ENCODE measurements around the gene TUBB4B.
A peak's percentile ranks its signal among the peaks of the same experiment; 100 is the strongest.
"Not testable (repeated sequence)": the region's sequence is repeated elsewhere in the genome, so short reads cannot be mapped to it uniquely, and the experiment has no call there.

The TUBB4B gene

GRCh38 chr9:137252555-137253506 is 11.7 kb downstream of the TUBB4B start:
- peaks cover 32% of the 10 kb centered on the region for H3K4me1 Mint-ChIP-seq (ENCODE audit: low read depth)
- H3K9me3 Mint-ChIP-seq, result no peaks in the 10 kb centered on the region
- peaks cover 21% of the 10 kb centered on the region for H3K36me3 Mint-ChIP-seq (ENCODE audit: low read depth)
- peaks cover 6% of the 10 kb centered on the region for H3K27me3 Mint-ChIP-seq
- H3K4me3 Mint-ChIP-seq, result no peak overlapping the region
- no peak overlapping the region for H3K27ac Mint-ChIP-seq
- intact Hi-C loops (cut with micrococcal nuclease), result no loop called here

GRCh38 chr9:137253717-137254623 is 12.9 kb downstream of the TUBB4B start:
- intact Hi-C loops (cut with micrococcal nuclease), result no loop called here
- H3K4me1 Mint-ChIP-seq (ENCODE audit: low read depth), result peaks cover 36% of the 10 kb centered on the region
- H3K9me3 Mint-ChIP-seq, result no peaks in the 10 kb centered on the region
- peak overlapping the region; percentile 78 for H3K4me3 Mint-ChIP-seq
- peaks cover 32% of the 10 kb centered on the region for H3K36me3 Mint-ChIP-seq (ENCODE audit: low read depth)
- H3K27me3 Mint-ChIP-seq, result peaks cover 6% of the 10 kb centered on the region
- peak overlapping the region; percentile 78 for H3K27ac Mint-ChIP-seq

- H3K4me1 Mint-ChIP-seq (ENCODE audit: low read depth), result peaks cover 40% of the 10 kb centered on the region
- H3K4me3 Mint-ChIP-seq, result peak within 1 kb of the TSS; percentile 78
- peak within 1 kb of the TSS; percentile 78 for H3K27ac Mint-ChIP-seq
- no peaks in the 10 kb centered on the region for H3K9me3 Mint-ChIP-seq
- H3K27me3 Mint-ChIP-seq, result peaks cover 6% of the 10 kb centered on the region
- intact Hi-C loops (cut with micrococcal nuclease), result loop anchor here (1.0 kb wide), 1 partner anchor 14 kb away; the partner anchor contains the start of gene TUBB4B
- peaks cover 41% of the 10 kb centered on the region for H3K36me3 Mint-ChIP-seq (ENCODE audit: low read depth)
Observed at GRCh38 chr9:137254624-137255447, 13.7 kb downstream of the TUBB4B start, which contains the start of gene NELFB. TSS of gene NELFB (plus strand) at chr9:137255327.

- Mint-ChIP-seq H3K4me3 (peak overlapping the region; percentile 78), H3K27ac (peak overlapping the region; percentile 78), H3K4me1 (ENCODE audit: low read depth) (peaks cover 40% of the 10 kb centered on the region), H3K27me3 (peaks cover 6% of the 10 kb centered on the region), H3K36me3 (ENCODE audit: low read depth) (peaks cover 44% of the 10 kb centered on the region), H3K9me3 (no peaks in the 10 kb centered on the region)
- intact Hi-C loops (cut with micrococcal nuclease), result loop anchor here (1.0 kb wide), 1 partner anchor 14 kb away; the partner anchor contains the start of gene TUBB4B
Observed at GRCh38 chr9:137255448-137256114, 14.5 kb downstream of the TUBB4B start.

- H3K4me1 Mint-ChIP-seq (ENCODE audit: low read depth), result peaks cover 40% of the 10 kb centered on the region
- peak overlapping the region; percentile 78 for H3K4me3 Mint-ChIP-seq
- peaks cover 6% of the 10 kb centered on the region for H3K27me3 Mint-ChIP-seq
- no peak overlapping the region for H3K27ac Mint-ChIP-seq
- no peaks in the 10 kb centered on the region for H3K9me3 Mint-ChIP-seq
- peaks cover 50% of the 10 kb centered on the region for H3K36me3 Mint-ChIP-seq (ENCODE audit: low read depth)
- intact Hi-C loops (cut with micrococcal nuclease), result no loop called here
Observed at GRCh38 chr9:137256362-137256761, 15.3 kb downstream of the TUBB4B start.

- Mint-ChIP-seq H3K27me3 (peaks cover 6% of the 10 kb centered on the region), H3K9me3 (no peaks in the 10 kb centered on the region), H3K4me1 (ENCODE audit: low read depth) (peaks cover 45% of the 10 kb centered on the region), H3K4me3 (no peak overlapping the region), H3K27ac (no peak overlapping the region), H3K36me3 (ENCODE audit: low read depth) (peaks cover 55% of the 10 kb centered on the region)
- intact Hi-C loops (cut with micrococcal nuclease), result no loop called here
Observed at GRCh38 chr9:137256856-137257255, 15.8 kb downstream of the TUBB4B start.

- H3K9me3 Mint-ChIP-seq; H3K4me3 Mint-ChIP-seq; H3K27me3 Mint-ChIP-seq; intact Hi-C loops (cut with micrococcal nuclease): not testable (repeated sequence)
- peaks cover 27% of the 10 kb centered on the region for H3K4me1 Mint-ChIP-seq (ENCODE audit: low read depth)
- H3K36me3 Mint-ChIP-seq (ENCODE audit: low read depth), result peaks cover 91% of the 10 kb centered on the region
- peak overlapping the region; percentile 3 for H3K27ac Mint-ChIP-seq
Observed at GRCh38 chr9:137262173-137262908, 21.3 kb downstream of the TUBB4B start.

- Mint-ChIP-seq H3K36me3 (ENCODE audit: low read depth) (peaks cover 91% of the 10 kb centered on the region), H3K27ac (no peak overlapping the region), H3K4me1 (ENCODE audit: low read depth) (peaks cover 30% of the 10 kb centered on the region), H3K9me3 (no peaks in the 10 kb centered on the region), H3K4me3 (no peak overlapping the region), H3K27me3 (no peaks in the 10 kb centered on the region)
- intact Hi-C loops (cut with micrococcal nuclease), result no loop called here
Observed at GRCh38 chr9:137262909-137263285, 21.8 kb downstream of the TUBB4B start.

GRCh38 chr9:137263506-137263905 is 22.4 kb downstream of the TUBB4B start:
- H3K4me3 Mint-ChIP-seq, result no peak overlapping the region
- H3K9me3 Mint-ChIP-seq, result no peaks in the 10 kb centered on the region

GRCh38 chr9:137264067-137264466 is 23.0 kb downstream of the TUBB4B start:
- H3K4me3 Mint-ChIP-seq, result no peak overlapping the region
- intact Hi-C loops (cut with micrococcal nuclease), result no loop called here
- no peaks in the 10 kb centered on the region for H3K27me3 Mint-ChIP-seq
- H3K27ac Mint-ChIP-seq, result no peak overlapping the region
- no peaks in the 10 kb centered on the region for H3K9me3 Mint-ChIP-seq
- peaks cover 35% of the 10 kb centered on the region for H3K4me1 Mint-ChIP-seq (ENCODE audit: low read depth)
- H3K36me3 Mint-ChIP-seq (ENCODE audit: low read depth), result peaks cover 89% of the 10 kb centered on the region

More at GRCh38 chr9:137263506-137263905, 22.4 kb downstream of the TUBB4B start:
- peaks cover 89% of the 10 kb centered on the region for H3K36me3 Mint-ChIP-seq (ENCODE audit: low read depth)
- H3K4me1 Mint-ChIP-seq (ENCODE audit: low read depth), result peaks cover 35% of the 10 kb centered on the region
- no peak overlapping the region for H3K27ac Mint-ChIP-seq
- H3K27me3 Mint-ChIP-seq, result no peaks in the 10 kb centered on the region
- intact Hi-C loops (cut with micrococcal nuclease), result no loop called here

- no peak overlapping the region for H3K27ac Mint-ChIP-seq
- no peaks in the 10 kb centered on the region for H3K9me3 Mint-ChIP-seq
- peaks cover 32% of the 10 kb centered on the region for H3K4me1 Mint-ChIP-seq (ENCODE audit: low read depth)
- no peak overlapping the region for H3K4me3 Mint-ChIP-seq
- intact Hi-C loops (cut with micrococcal nuclease), result no loop called here
- no peaks in the 10 kb centered on the region for H3K27me3 Mint-ChIP-seq
- peaks cover 94% of the 10 kb centered on the region for H3K36me3 Mint-ChIP-seq (ENCODE audit: low read depth)
Observed at GRCh38 chr9:137265496-137266161, 24.5 kb downstream of the TUBB4B start.

- Mint-ChIP-seq H3K4me1 (ENCODE audit: low read depth) (peaks cover 33% of the 10 kb centered on the region), H3K4me3 (no peak overlapping the region), H3K27ac (no peak overlapping the region), H3K27me3 (no peaks in the 10 kb centered on the region), H3K36me3 (ENCODE audit: low read depth) (peaks cover 95% of the 10 kb centered on the region), H3K9me3 (no peaks in the 10 kb centered on the region)
- intact Hi-C loops (cut with micrococcal nuclease), result no loop called here
Observed at GRCh38 chr9:137266162-137266527, 25.1 kb downstream of the TUBB4B start.

All from dendritic cell treated with granulocyte-macrophage colony-stimulating factor and Interleukin-4, amounts not matched to agents 40 ng/mL and 50 ng/mL, for 4 days (primary cell).